ENCODE data around the gene UNK.

DNA sequence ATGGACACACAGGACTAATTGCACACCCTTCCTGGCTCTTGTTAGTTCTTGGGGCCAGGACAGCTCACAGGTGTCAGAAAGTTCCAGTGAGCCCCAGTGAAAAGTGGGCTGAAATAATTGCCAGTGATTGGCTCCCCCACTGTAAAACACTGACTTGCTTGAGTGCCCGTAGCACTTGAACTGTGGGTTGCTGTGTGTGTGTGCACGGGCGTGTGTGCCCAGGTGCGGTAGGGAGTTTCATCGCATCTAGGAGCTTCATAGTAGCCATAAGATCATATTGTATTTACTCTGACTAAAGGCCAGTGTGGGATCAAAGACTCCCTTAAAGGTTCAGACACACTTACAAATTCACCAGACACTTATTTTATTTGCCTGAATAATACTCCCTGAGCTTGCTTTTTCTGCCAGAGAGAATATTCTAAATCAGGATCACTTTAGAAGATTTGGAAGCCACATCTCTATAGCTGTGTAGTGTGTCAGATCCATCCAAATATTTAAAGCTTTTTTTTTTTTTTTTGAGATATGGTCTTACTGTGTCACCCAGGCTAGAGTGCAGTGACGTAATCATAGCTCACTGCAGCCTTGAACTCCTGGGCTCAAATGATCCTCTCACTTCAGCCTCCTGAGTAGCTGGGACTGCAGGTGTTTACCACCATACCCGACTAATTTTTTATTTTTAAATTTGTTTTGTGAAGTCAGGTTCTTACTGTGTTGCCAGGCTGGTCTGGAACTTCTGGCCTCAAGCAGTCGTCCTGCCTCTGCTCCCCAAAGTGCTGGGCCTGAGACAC is 11.4 kb downstream of the UNK start:
- TF ChIP-seq, protein P1, sequence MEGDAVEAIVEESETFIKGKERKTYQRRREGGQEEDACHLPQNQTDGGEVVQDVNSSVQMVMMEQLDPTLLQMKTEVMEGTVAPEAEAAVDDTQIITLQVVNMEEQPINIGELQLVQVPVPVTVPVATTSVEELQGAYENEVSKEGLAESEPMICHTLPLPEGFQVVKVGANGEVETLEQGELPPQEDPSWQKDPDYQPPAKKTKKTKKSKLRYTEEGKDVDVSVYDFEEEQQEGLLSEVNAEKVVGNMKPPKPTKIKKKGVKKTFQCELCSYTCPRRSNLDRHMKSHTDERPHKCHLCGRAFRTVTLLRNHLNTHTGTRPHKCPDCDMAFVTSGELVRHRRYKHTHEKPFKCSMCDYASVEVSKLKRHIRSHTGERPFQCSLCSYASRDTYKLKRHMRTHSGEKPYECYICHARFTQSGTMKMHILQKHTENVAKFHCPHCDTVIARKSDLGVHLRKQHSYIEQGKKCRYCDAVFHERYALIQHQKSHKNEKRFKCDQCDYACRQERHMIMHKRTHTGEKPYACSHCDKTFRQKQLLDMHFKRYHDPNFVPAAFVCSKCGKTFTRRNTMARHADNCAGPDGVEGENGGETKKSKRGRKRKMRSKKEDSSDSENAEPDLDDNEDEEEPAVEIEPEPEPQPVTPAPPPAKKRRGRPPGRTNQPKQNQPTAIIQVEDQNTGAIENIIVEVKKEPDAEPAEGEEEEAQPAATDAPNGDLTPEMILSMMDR (IDR thresholded peaks at IDR 0.05) = no peak
- TF ChIP-seq POLR2A (IDR thresholded peaks at IDR 0.05) = no peak
